Calu3 (cell line): ENCODE results near the gene SLF2. TPM values are rescaled to one million over a fixed set of nuclear protein-coding genes. Genes with fewer than 3 reads are reported as not detected.

Experiments
- BruUV-seq: library from RNA; stranded (reverse); fragments of 400-500 nt; replicated peaks from 2 replicates; lab custom pipeline; 2021; lab: Mats Ljungman, UMichigan
- CTCF ChIA-PET: fragments of 300-600 bp; sonication (Branson Sonifier 250); formaldehyde crosslinking; loops from one replicate; lab custom pipeline; 2022; ENCODE audit warnings: antibody characterized with exemption; lab: Charles Lee
- DNase-seq: peaks from one replicate; pipeline ENCODE4 v3.0.0; 2022
- H3K27ac Mint-ChIP-seq: one replicate; pipeline ENCODE4 v1.8.0; 2022; ENCODE audit warnings: mixed read lengths; ENCODE audit not compliant: unreplicated experiment
- H3K27me3 Mint-ChIP-seq: one replicate; pipeline ENCODE4 v1.8.0; 2022; ENCODE audit warnings: mixed read lengths; ENCODE audit not compliant: unreplicated experiment
- H3K36me3 Mint-ChIP-seq: one replicate; pipeline ENCODE4 v1.8.0; 2022; ENCODE audit warnings: mild to moderate bottlenecking, moderate library complexity, mixed read lengths; ENCODE audit not compliant: insufficient read depth, unreplicated experiment
- H3K4me1 Mint-ChIP-seq: one replicate; pipeline ENCODE4 v1.8.0; 2022; ENCODE audit warnings: mild to moderate bottlenecking, low read depth, mixed read lengths; ENCODE audit not compliant: unreplicated experiment
- H3K4me3 Mint-ChIP-seq: one replicate; pipeline ENCODE4 v1.8.0; 2022; ENCODE audit warnings: mild to moderate bottlenecking, low read depth, moderate library complexity, mixed read lengths; ENCODE audit not compliant: unreplicated experiment
- H3K9me3 Mint-ChIP-seq: one replicate; pipeline ENCODE4 v1.8.0; 2022; ENCODE audit warnings: low read depth, mixed read lengths; ENCODE audit not compliant: unreplicated experiment
- intact Hi-C: fragments of 100-400 bp; cut with micrococcal nuclease; formaldehyde crosslinking; loops from one replicate; pipeline ENCODE4 v1.10.0; 2022; ENCODE audit not compliant: unreplicated experiment
- total RNA-seq: library from RNA; stranded (reverse); gene quantifications from 2 replicates; pipeline ENCODE4 v1.2.3, GENCODE V29; 2022
- TF ChIP-seq, protein P1 (sequence below): fragments of 200-600 bp; IDR thresholded peaks from one replicate; pipeline ENCODE4 v1.8.0; 2022; ENCODE audit warnings: antibody characterized with exemption; ENCODE audit not compliant: unreplicated experiment

Gene SLF2
- total RNA-seq, 1 experiment from 2014 or later: 18.3 TPM

DNA sequence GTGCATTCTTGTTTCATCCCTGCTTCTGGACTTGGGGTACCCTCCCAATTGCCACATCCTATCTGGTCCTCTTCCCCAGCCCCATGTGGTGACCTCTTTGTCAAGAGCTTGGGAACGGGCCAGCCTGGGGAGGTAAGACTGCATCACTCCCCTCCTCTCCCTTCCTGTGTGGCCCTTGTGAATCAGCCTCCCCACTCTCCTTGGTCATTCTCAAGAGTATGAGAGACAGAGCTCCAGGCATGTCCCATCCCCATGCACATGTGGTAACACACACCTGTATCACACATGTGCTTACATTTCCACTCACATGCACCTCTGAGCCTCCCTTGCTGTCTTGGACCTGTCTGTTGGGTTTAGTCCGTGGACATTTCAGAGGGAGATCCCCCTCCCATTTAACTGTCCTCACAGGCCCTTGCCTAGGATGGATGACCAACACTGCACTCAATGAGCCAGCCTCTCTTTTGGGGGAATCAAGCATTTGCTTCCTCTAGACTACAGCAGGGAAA lies 72.0 kb downstream of the SLF2 start:
- no peaks in the 10 kb centered on the region for H3K9me3 Mint-ChIP-seq
- H3K36me3 Mint-ChIP-seq: peaks cover 21% of the 10 kb centered on the region
- intact Hi-C loops: no loop called here
- CTCF ChIA-PET: interaction anchor here (0.8 kb wide), 1 partner anchor 50 kb away, joined by 3 read pairs; no protein-coding TSS in a partner anchor
- DNase-seq: no peak
- no peak overlapping the region for H3K27ac Mint-ChIP-seq
- no TSS peak for BruUV-seq
- no peak overlapping the region for H3K4me3 Mint-ChIP-seq
- H3K4me1 Mint-ChIP-seq: no peaks in the 10 kb centered on the region
- TF ChIP-seq, protein P1, sequence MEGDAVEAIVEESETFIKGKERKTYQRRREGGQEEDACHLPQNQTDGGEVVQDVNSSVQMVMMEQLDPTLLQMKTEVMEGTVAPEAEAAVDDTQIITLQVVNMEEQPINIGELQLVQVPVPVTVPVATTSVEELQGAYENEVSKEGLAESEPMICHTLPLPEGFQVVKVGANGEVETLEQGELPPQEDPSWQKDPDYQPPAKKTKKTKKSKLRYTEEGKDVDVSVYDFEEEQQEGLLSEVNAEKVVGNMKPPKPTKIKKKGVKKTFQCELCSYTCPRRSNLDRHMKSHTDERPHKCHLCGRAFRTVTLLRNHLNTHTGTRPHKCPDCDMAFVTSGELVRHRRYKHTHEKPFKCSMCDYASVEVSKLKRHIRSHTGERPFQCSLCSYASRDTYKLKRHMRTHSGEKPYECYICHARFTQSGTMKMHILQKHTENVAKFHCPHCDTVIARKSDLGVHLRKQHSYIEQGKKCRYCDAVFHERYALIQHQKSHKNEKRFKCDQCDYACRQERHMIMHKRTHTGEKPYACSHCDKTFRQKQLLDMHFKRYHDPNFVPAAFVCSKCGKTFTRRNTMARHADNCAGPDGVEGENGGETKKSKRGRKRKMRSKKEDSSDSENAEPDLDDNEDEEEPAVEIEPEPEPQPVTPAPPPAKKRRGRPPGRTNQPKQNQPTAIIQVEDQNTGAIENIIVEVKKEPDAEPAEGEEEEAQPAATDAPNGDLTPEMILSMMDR: no peak
- no peaks in the 10 kb centered on the region for H3K27me3 Mint-ChIP-seq

DNA sequence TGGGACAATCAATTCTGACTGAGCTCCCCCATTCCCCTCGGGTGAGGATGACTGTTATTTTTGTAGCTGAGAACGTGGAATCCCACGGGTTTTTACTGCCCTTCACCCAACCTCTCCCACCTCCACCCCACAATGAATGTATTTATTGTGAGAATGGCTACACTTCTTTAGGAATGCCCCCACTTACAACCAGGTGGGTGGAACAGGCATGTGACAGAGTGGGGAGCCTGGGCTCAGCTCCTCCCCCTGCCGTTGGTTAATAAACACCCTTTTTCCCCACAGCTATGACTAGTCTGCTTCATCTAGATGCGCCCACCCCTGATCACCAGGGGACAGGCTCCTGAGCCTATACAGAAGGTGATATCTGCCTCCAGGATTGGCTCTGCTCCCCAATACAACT lies 72.6 kb downstream of the SLF2 start:
- no TSS peak for BruUV-seq
- no peak overlapping the region for H3K27ac Mint-ChIP-seq
- H3K9me3 Mint-ChIP-seq: no peaks in the 10 kb centered on the region
- no peaks in the 10 kb centered on the region for H3K27me3 Mint-ChIP-seq
- no peaks in the 10 kb centered on the region for H3K4me1 Mint-ChIP-seq
- no peak overlapping the region for H3K4me3 Mint-ChIP-seq
- DNase-seq: no peak
- TF ChIP-seq, protein P1: no peak
- CTCF ChIA-PET: interaction anchor here (0.8 kb wide), 1 partner anchor 51 kb away, joined by 3 read pairs; no protein-coding TSS in a partner anchor
- intact Hi-C loops: no loop called here
- H3K36me3 Mint-ChIP-seq: peaks cover 21% of the 10 kb centered on the region

- no peaks in the 10 kb centered on the region for H3K9me3 Mint-ChIP-seq
- H3K27ac Mint-ChIP-seq: no peak overlapping the region
- peaks cover 33% of the 10 kb centered on the region for H3K36me3 Mint-ChIP-seq
- CTCF ChIA-PET: no interaction called here
- TF ChIP-seq, protein P1: no peak
- H3K27me3 Mint-ChIP-seq: no peaks in the 10 kb centered on the region
- BruUV-seq: TSS peak; percentile 90
- H3K4me3 Mint-ChIP-seq: peak overlapping the region; percentile 98
- intact Hi-C loops: no loop called here
- H3K4me1 Mint-ChIP-seq: no peaks in the 10 kb centered on the region
- no peak for DNase-seq
Measured at GRCh38 chr10:100986623-100986951, 73.8 kb downstream of the SLF2 start.

DNA sequence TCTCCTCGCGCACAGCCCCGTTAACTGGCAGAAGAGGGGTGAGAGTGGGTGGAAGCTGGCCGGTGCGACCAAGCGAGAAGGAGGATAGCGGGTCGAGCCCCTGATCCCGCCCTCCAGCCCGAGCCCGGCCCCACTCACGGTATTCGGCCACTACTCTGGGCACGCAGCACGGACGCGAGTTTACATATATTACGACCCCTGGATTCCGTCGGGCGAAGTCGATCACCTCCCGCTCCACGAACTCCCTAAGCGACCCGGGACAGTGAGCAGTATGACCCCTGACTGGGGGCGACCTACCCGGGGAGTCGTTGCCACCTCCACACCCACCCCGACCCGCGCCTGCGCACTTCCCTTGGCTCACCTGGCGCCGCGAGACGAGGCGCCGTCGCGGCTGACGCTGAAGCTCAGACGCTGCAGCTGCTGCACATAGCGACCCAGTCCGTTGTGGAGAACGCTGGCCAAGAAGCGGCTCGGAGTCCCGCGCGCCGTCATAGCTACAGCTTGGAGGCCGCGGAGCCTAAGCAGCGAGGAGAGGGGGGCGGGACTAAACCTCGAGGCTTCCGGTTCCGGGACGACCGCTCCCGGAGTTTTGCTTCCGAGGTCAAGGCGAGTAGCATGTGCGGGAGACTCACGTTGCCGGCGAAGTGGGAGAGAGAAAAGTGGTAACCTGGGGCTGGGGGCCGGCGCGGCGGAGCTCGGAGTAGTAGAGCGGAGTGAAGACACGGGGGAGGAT lies 74.4 kb downstream of the SLF2 start, which contains the start of the genes MRPL43 and TWNK:
Gene MRPL43, minus strand, starts transcription at position 546 of the 733 bp plus-strand sequence. Its CDS starts 54 bp downstream, at position 492.
Gene TWNK, plus strand, starts transcription at position 592 of the 733 bp plus-strand sequence. CDS start 668 bp downstream, outside the sequence.
- Mint-ChIP-seq H3K36me3 (peaks cover 35% of the 10 kb centered on the region), H3K9me3 (no peaks in the 10 kb centered on the region), H3K27ac (peak within 1 kb of the TSS; percentile 94), H3K4me1 (no peaks in the 10 kb centered on the region), H3K4me3 (peak within 1 kb of the TSS; percentile 98), H3K27me3 (no peaks in the 10 kb centered on the region)
- intact Hi-C loops: no loop called here
- no TSS peak for BruUV-seq
- TF ChIP-seq, protein P1: no peak
- DNase-seq: peak; percentile 79
- CTCF ChIA-PET: interaction anchor here (0.8 to 0.9 kb wide), 2 partner anchors 17 to 27 kb away, joined by 3 read pairs; partner anchors contain the start of gene SEMA4G
